Endometrial microvascular endothelial cells (primary cell): Measurements from ENCODE around the gene AMH. TPM values are rescaled to one million over a fixed set of nuclear protein-coding genes. Genes with fewer than 3 reads are reported as not detected.

Experiments used
- in situ Hi-C: cut with HindIII; loops from 2 replicates; pipeline ENCODE4 v1.10.0; 2017; ENCODE audit warnings: low sequenced_read_pairs, low pct_unique_long_range_greater_than_20kb; ENCODE audit errors: inconsistent ontology term
- total RNA-seq: library from RNA; depleted of rRNA; stranded (reverse); fragments of >200 nt; gene quantifications from one replicate; pipeline ENCODE4 v1.2.3, GENCODE V29; 2015; ENCODE audit errors: inconsistent ontology term

The AMH gene
- total RNA-seq, 1 donor from 2014 or later: 0.19 TPM

DNA sequence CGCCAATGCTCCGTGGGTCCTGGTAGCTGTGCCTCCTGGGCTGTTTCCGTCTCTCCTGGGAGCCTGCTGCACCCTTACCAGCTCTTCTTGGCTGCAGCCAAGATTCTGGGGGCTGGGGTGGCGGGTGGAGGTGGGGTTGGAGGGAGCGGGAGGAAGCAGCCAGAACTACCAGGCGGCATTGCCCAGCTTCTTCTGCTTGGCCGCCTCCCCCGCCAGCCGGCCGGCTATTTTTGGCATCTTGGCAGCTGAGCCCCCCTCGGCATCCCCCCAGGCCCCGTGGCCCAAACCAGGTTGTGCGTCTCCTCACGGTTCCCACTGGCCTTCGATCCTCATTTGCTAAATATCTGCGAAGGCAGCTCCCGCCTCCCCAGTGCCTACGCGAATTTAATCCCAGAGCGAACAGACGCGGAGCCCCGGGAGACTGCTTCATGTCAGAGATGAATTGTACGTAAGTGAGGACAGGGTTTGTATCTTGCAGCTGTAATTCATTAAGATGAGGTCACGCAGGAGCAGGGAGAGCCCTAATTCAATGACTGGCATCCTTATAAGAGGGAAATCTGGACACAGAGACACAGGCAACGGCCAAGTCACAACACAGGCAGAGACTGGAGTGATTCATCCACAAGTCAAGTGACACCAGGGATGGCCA is 45.7 kb downstream of the AMH start:
- in situ Hi-C loops: no loop called here

DNA sequence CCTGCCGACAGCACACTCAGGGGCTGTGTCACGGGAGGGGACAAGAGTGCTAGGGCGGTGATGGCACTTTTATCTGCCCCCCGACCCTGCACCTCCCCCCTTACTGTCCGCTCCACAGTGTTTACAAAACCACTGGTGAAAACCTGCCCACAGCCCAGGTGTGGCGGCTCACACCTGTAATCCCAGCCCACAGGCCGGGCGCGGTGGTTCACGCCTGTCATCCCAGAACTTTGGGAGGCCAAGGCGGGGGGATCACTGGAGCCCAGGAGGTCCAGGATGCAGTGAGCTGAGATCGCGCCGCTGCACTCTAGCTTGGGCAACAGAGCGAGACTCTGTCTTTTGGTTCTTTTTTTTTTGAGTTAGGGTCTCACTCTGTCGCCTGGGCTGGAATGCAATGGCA is 47.0 kb downstream of the AMH start:
- in situ Hi-C loops: no loop called here

DNA sequence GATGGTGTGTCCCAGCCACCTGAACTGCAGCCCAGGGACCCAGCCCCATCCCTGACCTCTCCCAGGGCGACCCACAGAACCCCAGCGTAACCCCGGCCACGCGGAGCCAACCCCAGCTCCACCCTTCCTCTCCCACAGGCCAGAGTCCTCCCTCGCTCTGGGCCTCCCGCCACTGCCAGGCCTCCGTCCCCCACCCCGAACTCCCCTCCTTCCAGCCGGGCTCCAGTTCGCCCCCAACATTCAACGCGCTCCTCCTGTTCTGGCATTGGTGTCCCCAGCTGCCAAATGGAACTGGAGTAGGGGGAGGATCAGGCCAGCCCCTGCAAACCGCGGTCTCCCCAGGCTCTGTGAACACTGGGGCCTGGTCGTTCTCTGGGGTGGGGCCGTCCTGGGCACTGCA is 51.4 kb downstream of the AMH start:
- in situ Hi-C loops: no loop called here

Other genes starting within 250 kb of the AMH start
- gene BTBD2, start 233.6 kb upstream of the AMH start, total RNA-seq: 88.5 TPM
- 111 TPM for gene MKNK2, start 198.1 kb upstream of the AMH start, total RNA-seq
- 66.6 TPM for gene MOB3A, start 153.0 kb upstream of the AMH start, total RNA-seq
- gene IZUMO4, start 152.4 kb upstream of the AMH start, total RNA-seq: not detected
- 103 TPM for gene AP3D1, start 97.8 kb upstream of the AMH start, total RNA-seq
- gene DOT1L, start 85.4 kb upstream of the AMH start, total RNA-seq: 12.5 TPM
- 118 TPM for gene PLEKHJ1, start 13.0 kb upstream of the AMH start, total RNA-seq
- 51.0 TPM for gene SF3A2, start 12.5 kb upstream of the AMH start, total RNA-seq
- not detected for gene JSRP1, start 7.1 kb downstream of the AMH start, total RNA-seq
- not detected for gene PEAK3, start 32.9 kb downstream of the AMH start, total RNA-seq
- gene LINGO3, start 58.8 kb downstream of the AMH start, total RNA-seq: not detected
- 132 TPM for gene LSM7, start 79.3 kb downstream of the AMH start, total RNA-seq
- gene SPPL2B, start 79.4 kb downstream of the AMH start, total RNA-seq: 53.6 TPM
- gene TMPRSS9, start 110.9 kb downstream of the AMH start, total RNA-seq: not detected
- gene TIMM13, start 178.3 kb downstream of the AMH start, total RNA-seq: 65.0 TPM
- gene LMNB2, start 207.6 kb downstream of the AMH start, total RNA-seq: 185 TPM
- gene GADD45B, start 226.8 kb downstream of the AMH start, total RNA-seq: 45.3 TPM